Liver (tissue), 9 donors: ENCODE measurements around the gene ZSCAN12. TPM values are rescaled to one million over a fixed set of nuclear protein-coding genes. Genes with fewer than 3 reads are reported as not detected.
A peak's percentile ranks its signal among the peaks of the same experiment; 100 is the strongest.

Experiments
- DNase-seq: peaks from one replicate; pipeline ENCODE4 v3.0.0-alpha.2; 2017; ENCODE audit warnings: low spot score
- H3K27ac ChIP-seq, 2 donors: one replicate each; pipeline ENCODE4 v1.7.0; 2013; ENCODE audit warnings: inconsistent platforms in 2 of 2, low read length in 2 of 2, control low read depth in 1 of 2, low read depth in 1 of 2, mild to moderate bottlenecking in 1 of 2
- H3K27me3 ChIP-seq, 4 donors: one replicate each; pipeline versions ENCODE4 v1.6.1 to v1.7.0; 2013; ENCODE audit warnings: low read length in 3 of 4, inconsistent platforms in 1 of 4, mild to moderate bottlenecking in 1 of 4, moderate library complexity in 1 of 4; ENCODE audit not compliant: control insufficient read depth in 4 of 4, insufficient read depth in 4 of 4
- H3K36me3 ChIP-seq, 4 donors: one replicate each; pipeline versions ENCODE4 v1.6.1 to v1.7.0; 2013; ENCODE audit warnings: low read length in 3 of 4, mild to moderate bottlenecking in 3 of 4, low read depth in 1 of 4, moderate library complexity in 1 of 4; ENCODE audit not compliant: control insufficient read depth in 4 of 4, insufficient read depth in 3 of 4
- H3K4me1 ChIP-seq, 4 donors: one replicate each; pipeline versions ENCODE4 v1.6.1 to v1.7.0; 2013; ENCODE audit warnings: low read length in 3 of 4, mild to moderate bottlenecking in 3 of 4, moderate library complexity in 1 of 4; ENCODE audit not compliant: control insufficient read depth in 4 of 4, insufficient read depth in 4 of 4
- H3K4me3 ChIP-seq, 3 donors: one replicate each; pipeline versions ENCODE4 v1.6.1 to v1.7.0; 2013; ENCODE audit warnings: low read length in 3 of 3, control low read depth in 1 of 3, low read depth in 1 of 3, mild to moderate bottlenecking in 1 of 3
- H3K9ac ChIP-seq, 2 donors: one replicate each; pipeline ENCODE4 v1.7.0; 2013; ENCODE audit warnings: low read length in 2 of 2, mild to moderate bottlenecking in 2 of 2, moderate library complexity in 2 of 2, control low read depth in 1 of 2, low read depth in 1 of 2
- H3K9me3 ChIP-seq, 4 donors: one replicate each; pipeline versions ENCODE4 v1.6.1 to v1.7.0; 2013; ENCODE audit warnings: low read length in 3 of 4; ENCODE audit not compliant: control insufficient read depth in 4 of 4
- EGR1 ChIP-seq, 2 donors: IDR thresholded peaks; 2 replicates each; pipeline ENCODE4 v1.6.1; 2016 to 2018; ENCODE audit warnings: antibody characterized with exemption in 2 of 2, low read depth in 2 of 2
- FOXA1 ChIP-seq: IDR thresholded peaks from 2 replicates; pipeline ENCODE4 v1.6.1; 2016; ENCODE audit warnings: antibody characterized with exemption
- FOXA2 ChIP-seq: IDR thresholded peaks from 2 replicates; pipeline ENCODE4 v1.6.1; 2016; ENCODE audit warnings: antibody characterized with exemption
- GABPA ChIP-seq, 2 donors: IDR thresholded peaks in 1 of 2; conservative IDR thresholded peaks in 1 of 2; 2 replicates each; pipeline ENCODE4 v1.6.1; 2016; ENCODE audit warnings: antibody characterized with exemption in 2 of 2, mild to moderate bottlenecking in 1 of 2, moderate library complexity in 1 of 2
- HNF4A ChIP-seq, 2 donors: conservative IDR thresholded peaks; 2 replicates each; pipeline ENCODE4 v1.6.1; 2016; ENCODE audit warnings: antibody characterized with exemption in 2 of 2, mild to moderate bottlenecking in 2 of 2
- HNF4G ChIP-seq: IDR thresholded peaks from 2 replicates; pipeline ENCODE4 v1.6.1; 2016; ENCODE audit warnings: antibody characterized with exemption
- JUND ChIP-seq, 2 donors: IDR thresholded peaks; 2 replicates each; pipeline ENCODE4 v1.6.1; 2016; ENCODE audit warnings: antibody characterized with exemption in 2 of 2
- MAX ChIP-seq: IDR thresholded peaks from 2 replicates; pipeline ENCODE4 v1.6.1; 2016; ENCODE audit warnings: antibody characterized with exemption
- NR2F2 ChIP-seq: IDR thresholded peaks from 2 replicates; pipeline ENCODE4 v1.6.1; 2016; ENCODE audit warnings: antibody characterized with exemption
- RAD21 ChIP-seq, 2 donors: IDR thresholded peaks; 2 replicates each; pipeline ENCODE4 v1.6.1; 2016; ENCODE audit warnings: antibody characterized with exemption in 2 of 2, mild to moderate bottlenecking in 2 of 2
- REST ChIP-seq: IDR thresholded peaks from 2 replicates; pipeline ENCODE4 v1.6.1; 2016; ENCODE audit warnings: antibody characterized with exemption, mild to moderate bottlenecking
- RXRA ChIP-seq, 2 donors: IDR thresholded peaks; 2 replicates each; pipeline ENCODE4 v1.6.1; 2017 to 2018; ENCODE audit warnings: antibody characterized with exemption in 2 of 2, mild to moderate bottlenecking in 1 of 2
- SP1 ChIP-seq: IDR thresholded peaks from 2 replicates; pipeline ENCODE4 v1.6.1; 2018; ENCODE audit warnings: antibody characterized with exemption, mild to moderate bottlenecking
- TAF1 ChIP-seq: conservative IDR thresholded peaks from 2 replicates; pipeline ENCODE4 v1.6.1; 2016; ENCODE audit warnings: antibody characterized with exemption, mild to moderate bottlenecking
- YY1 ChIP-seq: IDR thresholded peaks from 2 replicates; pipeline ENCODE4 v1.6.1; 2016; ENCODE audit warnings: antibody characterized with exemption, mild to moderate bottlenecking
- ZBTB33 ChIP-seq: IDR thresholded peaks from 2 replicates; pipeline ENCODE4 v1.6.1; 2016; ENCODE audit warnings: antibody characterized with exemption
- WGBS: extraction: QIAGEN DNeasy Blood & Tissue Kit; methylation state at CpG from one replicate; pipeline ENCODE4 v1.1.7; 2013; 5-methylcytosine and 5-hydroxymethylcytosine counted together
- polyA plus RNA-seq, 2 donors: library from polyadenylated mRNA; stranded (reverse) in 1 of 2; unstranded in 1 of 2; fragments of 200-250 nt in 1 of 2; fragments of >200 nt in 1 of 2; fragmentation: Nextera tagmentation in 1 of 2; extraction: Ambion mirVana in 1 of 2; gene quantifications; one replicate each; pipeline versions ENCODE4 v1.2.1 to v1.2.3, GENCODE V29; 2013 to 2015
- total RNA-seq, 2 donors: library from RNA; depleted of rRNA; stranded (reverse); fragments of >200 nt; gene quantifications; one replicate each; pipeline ENCODE4 v1.2.3, GENCODE V29; 2014
- TF ChIP-seq, protein P1 (sequence below): fragments of 150-350 bp; IDR thresholded peaks from 2 replicates; pipeline ENCODE4 v1.5.1; 2017; ENCODE audit warnings: improper control_type of control experiment, low read depth, low read length; ENCODE audit not compliant: missing input control
- TF ChIP-seq, protein P2 (sequence below): IDR thresholded peaks from 2 replicates; pipeline ENCODE4 v1.6.1; 2016; ENCODE audit warnings: antibody characterized with exemption
- donor health status: healthy.
- donor health status: healthy.
- donor health status: healthy.
- donor health status: healthy.
- donor health status: healthy.

ZSCAN12 gene
- total and polyA plus RNA-seq, 4 donors, result 0.46 to 3.9 (median 2.0) TPM

- Histone ChIP-seq H3K36me3 (peaks cover 0 to under 1% (median 0%) of the 10 kb centered on the region in 4 donors), H3K9me3 (no peaks in the 10 kb centered on the region), H3K27me3 (no peaks in the 10 kb centered on the region), H3K27ac (peak overlapping the region; percentile 83 to 92), H3K9ac (peak overlapping the region; percentile 66 to 91), H3K4me1 (peaks cover 4 to 26% (median 20%) of the 10 kb centered on the region in 4 donors), H3K4me3 (peak overlapping the region; percentile 67 to 71 (median 69))
- no peak for TF ChIP-seq TAF1
- peak; percentile 38 for TF ChIP-seq FOXA2
- TF ChIP-seq NR2F2, result no peak
- peak; percentile 82 for TF ChIP-seq YY1
- no peak for TF ChIP-seq EGR1 (IDR thresholded peaks at IDR 0.05; ENCODE audit: low read depth in 2 of 2)
- TF ChIP-seq, protein P1, sequence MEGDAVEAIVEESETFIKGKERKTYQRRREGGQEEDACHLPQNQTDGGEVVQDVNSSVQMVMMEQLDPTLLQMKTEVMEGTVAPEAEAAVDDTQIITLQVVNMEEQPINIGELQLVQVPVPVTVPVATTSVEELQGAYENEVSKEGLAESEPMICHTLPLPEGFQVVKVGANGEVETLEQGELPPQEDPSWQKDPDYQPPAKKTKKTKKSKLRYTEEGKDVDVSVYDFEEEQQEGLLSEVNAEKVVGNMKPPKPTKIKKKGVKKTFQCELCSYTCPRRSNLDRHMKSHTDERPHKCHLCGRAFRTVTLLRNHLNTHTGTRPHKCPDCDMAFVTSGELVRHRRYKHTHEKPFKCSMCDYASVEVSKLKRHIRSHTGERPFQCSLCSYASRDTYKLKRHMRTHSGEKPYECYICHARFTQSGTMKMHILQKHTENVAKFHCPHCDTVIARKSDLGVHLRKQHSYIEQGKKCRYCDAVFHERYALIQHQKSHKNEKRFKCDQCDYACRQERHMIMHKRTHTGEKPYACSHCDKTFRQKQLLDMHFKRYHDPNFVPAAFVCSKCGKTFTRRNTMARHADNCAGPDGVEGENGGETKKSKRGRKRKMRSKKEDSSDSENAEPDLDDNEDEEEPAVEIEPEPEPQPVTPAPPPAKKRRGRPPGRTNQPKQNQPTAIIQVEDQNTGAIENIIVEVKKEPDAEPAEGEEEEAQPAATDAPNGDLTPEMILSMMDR, result peak; percentile 98
- TF ChIP-seq SP1, result peak; percentile 60
- peak; percentile 23 to 33 for TF ChIP-seq RXRA (IDR thresholded peaks at IDR 0.05)
- peak; percentile 77 for TF ChIP-seq REST
- TF ChIP-seq JUND (IDR thresholded peaks at IDR 0.05), result no peak
- TF ChIP-seq ZBTB33, result no peak
- TF ChIP-seq HNF4A (conservative IDR thresholded peaks at IDR 0.05), result peak; percentile 55 to 65
- peak; percentile 1 for TF ChIP-seq HNF4G
- peak; percentile 93 to 96 for TF ChIP-seq RAD21 (IDR thresholded peaks at IDR 0.05)
- TF ChIP-seq FOXA1, result peak; percentile 19
- peak; percentile 34 for TF ChIP-seq MAX
- TF ChIP-seq, protein P2, sequence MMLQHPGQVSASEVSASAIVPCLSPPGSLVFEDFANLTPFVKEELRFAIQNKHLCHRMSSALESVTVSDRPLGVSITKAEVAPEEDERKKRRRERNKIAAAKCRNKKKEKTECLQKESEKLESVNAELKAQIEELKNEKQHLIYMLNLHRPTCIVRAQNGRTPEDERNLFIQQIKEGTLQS, result peak; percentile 56
- TF ChIP-seq GABPA (IDR thresholded peaks at IDR 0.05 in 1 of 2, conservative IDR thresholded peaks at IDR 0.05 in 1 of 2), result peak in 1 of 2 donors; percentile 73
- peak; percentile 77 for DNase-seq
- WGBS, result 2% methylated on average over 19 of the region's 19 CpGs
Measured at GRCh38 chr6:28355743-28356665, 43.5 kb downstream of the ZSCAN12 start.
